ENCODE data around the gene SLC18B1. TPM values are rescaled to one million over a fixed set of nuclear protein-coding genes. Genes with fewer than 3 reads are reported as not detected.

Gene SLC18B1
- polyA plus RNA-seq, 2 of the 4 experiments (the other 2 are of a cell fraction), result 4.5 to 17.4 TPM

GRCh38 chr6:132841966-132842365, 43.5 kb upstream of the SLC18B1 start:
- ATAC-seq, result no peak
- Histone ChIP-seq H3K4me1 (no peaks in the 10 kb centered on the region), H3K4me3 (no peak overlapping the region), H3K9me3 (no peaks in the 10 kb centered on the region), H3K4me2 (no peak overlapping the region), H3K27ac (no peak overlapping the region)
- no peak for FAIRE-seq
- no peak for DNase-seq (ENCODE audit: low read depth in 1 of 2, low spot score in 1 of 2)
- POLR2A ChIA-PET, result no interaction called here
- CTCF ChIA-PET, result no interaction called here
- TF ChIP-seq MAFK (IDR thresholded peaks at IDR 0.05; ENCODE audit: partially characterized antibody), result peak; percentile 92
- TF ChIP-seq TP53 (CRISPR knock-in tag; IDR thresholded peaks at IDR 0.05), result no peak
- 29% methylated on average over 1 of the region's 1 CpG for WGBS (ENCODE audit: missing lambda C conversion rate)

- H3K4me3 ChIP-seq, result no peak overlapping the region
- ChIA-PET POLR2A (no interaction called here), CTCF (interaction anchor here (0.9 to 1.3 kb wide), 3 partner anchors 10 to 1264 kb away, joined by 3 read pairs; no protein-coding TSS in a partner anchor)
- DNase-seq (ENCODE audit: low read depth in 1 of 2, low spot score in 1 of 2), result no peak
- H3K27ac ChIP-seq, result no peak overlapping the region
- ATAC-seq, result no peak
- no peak for TF ChIP-seq FOSL2 (IDR thresholded peaks at IDR 0.05)
- TF ChIP-seq FOSL2 (CRISPR knock-in tag; IDR thresholded peaks at IDR 0.05), result no peak
- no peak for TF ChIP-seq E2F6 (IDR thresholded peaks at IDR 0.05; ENCODE audit: borderline replicate concordance, low read depth)
- TF ChIP-seq HEYL (CRISPR knock-in tag; IDR thresholded peaks at IDR 0.05), result no peak
- no peak for TF ChIP-seq CHD4 (IDR thresholded peaks at IDR 0.05; ENCODE audit: borderline replicate concordance)
- TF ChIP-seq RFX5 (IDR thresholded peaks at IDR 0.05), result no peak
- TF ChIP-seq EP300 (IDR thresholded peaks at IDR 0.05), result no peak
- TF ChIP-seq NR3C1 (IDR thresholded peaks at IDR 0.05), result no peak
- TF ChIP-seq FOSB (CRISPR knock-in tag; IDR thresholded peaks at IDR 0.05), result no peak
- no peak for TF ChIP-seq TP53 (CRISPR knock-in tag; IDR thresholded peaks at IDR 0.05)
- TF ChIP-seq SMC3 (IDR thresholded peaks at IDR 0.05), result no peak
- no peak overlapping the region for H3K4me2 ChIP-seq
- no peaks in the 10 kb centered on the region for H3K4me1 ChIP-seq
- WGBS (ENCODE audit: missing lambda C conversion rate), result 62% methylated on average over 6 of the region's 6 CpGs
- FAIRE-seq, result no peak
- H3K9me3 ChIP-seq, result no peaks in the 10 kb centered on the region
Measured at GRCh38 chr6:132832891-132833290, 34.5 kb upstream of the SLC18B1 start.

- CTCF ChIA-PET, result interaction anchor here (0.7 to 3.8 kb wide), 23 partner anchors 12 to 1267 kb away, joined by 3 to 26 read pairs (median 4); no protein-coding TSS in a partner anchor
Measured at GRCh38 chr6:132830334-132830751, 31.9 kb upstream of the SLC18B1 start.

More at GRCh38 chr6:132830334-132830751, 31.9 kb upstream of the SLC18B1 start:
- Histone ChIP-seq H3K4me3 (no peak overlapping the region), H3K4me1 (no peaks in the 10 kb centered on the region), H3K27ac (no peak overlapping the region), H3K9me3 (no peaks in the 10 kb centered on the region), H3K4me2 (no peak overlapping the region)
- FAIRE-seq (no peak), ATAC-seq (peak in 1 of 2 experiments; percentile 70; a peak in 2 of 6 replicates), DNase-seq (ENCODE audit: low read depth in 1 of 2, low spot score in 1 of 2) (peak in 1 of 2 experiments; percentile 35)
- WGBS (ENCODE audit: missing lambda C conversion rate), result 29% methylated on average over 3 of the region's 3 CpGs
- POLR2A ChIA-PET, result interaction anchor here (0.6 kb wide), 1 partner anchor 361 kb away, joined by 3 read pairs; no protein-coding TSS in a partner anchor
- no peak for TF ChIP-seq CEBPB (IDR thresholded peaks at IDR 0.05)
- peak; percentile 65 for TF ChIP-seq CTCF (IDR thresholded peaks at IDR 0.05)
- no peak for TF ChIP-seq ZNF302 (CRISPR knock-in tag; IDR thresholded peaks at IDR 0.05)
- TF ChIP-seq MAZ (IDR thresholded peaks at IDR 0.05; ENCODE audit: borderline replicate concordance, low read depth, low read length), result no peak
- TF ChIP-seq ESRRA (IDR thresholded peaks at IDR 0.05; ENCODE audit: borderline replicate concordance, low read length), result no peak
- TF ChIP-seq SMC3 (IDR thresholded peaks at IDR 0.05), result peak; percentile 54
- TF ChIP-seq ZSCAN20 (CRISPR knock-in tag; IDR thresholded peaks at IDR 0.05), result no peak
- TF ChIP-seq RAD21 (conservative IDR thresholded peaks at IDR 0.05 in 1 of 2, IDR thresholded peaks at IDR 0.05 in 1 of 2), result peak; percentile 79 to 80
- TF ChIP-seq ZFP36 (IDR thresholded peaks at IDR 0.05; ENCODE audit: borderline replicate concordance, partially characterized antibody), result no peak
- no peak for TF ChIP-seq USF2 (IDR thresholded peaks at IDR 0.05)
- no peak for TF ChIP-seq HES2 (IDR thresholded peaks at IDR 0.05)
- TF ChIP-seq HMGXB4 (CRISPR knock-in tag; IDR thresholded peaks at IDR 0.05; ENCODE audit: borderline replicate concordance), result no peak

All from A549 (cell line).